ENCODE measurements around the gene MROH2B. TPM values are rescaled to one million over a fixed set of nuclear protein-coding genes. Genes with fewer than 3 reads are reported as not detected.

The MROH2B gene
- total RNA-seq, 1 donor from 2014 or later, result not detected

GRCh38 chr5:41109186-41109585 lies 38.0 kb upstream of the MROH2B start:
- Histone ChIP-seq H3K4me3 (ENCODE audit: low read depth, low read length) (no peak overlapping the region), H3K27me3 (ENCODE audit: control insufficient read depth, insufficient read depth, low read length) (no peaks in the 10 kb centered on the region), H3K36me3 (ENCODE audit: control insufficient read depth, insufficient read depth, low read length) (no peaks in the 10 kb centered on the region)
- DNase-seq (ENCODE audit: low read depth) (no peak), FAIRE-seq (no peak)
- no peak for TF ChIP-seq CTCF (IDR thresholded peaks at IDR 0.05; ENCODE audit: insufficient read depth, low read length, severe bottlenecking)

GRCh38 chr5:41102341-41102740 lies 31.2 kb upstream of the MROH2B start:
- Histone ChIP-seq H3K4me3 (ENCODE audit: low read depth, low read length) (no peak overlapping the region), H3K27me3 (ENCODE audit: control insufficient read depth, insufficient read depth, low read length) (no peaks in the 10 kb centered on the region), H3K36me3 (ENCODE audit: control insufficient read depth, insufficient read depth, low read length) (no peaks in the 10 kb centered on the region)
- DNase-seq (ENCODE audit: low read depth) (no peak), FAIRE-seq (no peak)
- no peak for TF ChIP-seq CTCF (IDR thresholded peaks at IDR 0.05; ENCODE audit: insufficient read depth, low read length, severe bottlenecking)

- peak; percentile 69 for DNase-seq (ENCODE audit: low read depth)
These were observed 26.5 kb upstream of the MROH2B start for GRCh38 chr5:41097642-41098041.

GRCh38 chr5:41095324-41096101 lies 24.4 kb upstream of the MROH2B start:
- no peaks in the 10 kb centered on the region for H3K27me3 ChIP-seq (ENCODE audit: control insufficient read depth, insufficient read depth, low read length)
- DNase-seq (ENCODE audit: low read depth) (peak; percentile 18), FAIRE-seq (no peak)
- no peak for TF ChIP-seq CTCF (IDR thresholded peaks at IDR 0.05; ENCODE audit: insufficient read depth, low read length, severe bottlenecking)
- no peaks in the 10 kb centered on the region for H3K36me3 ChIP-seq (ENCODE audit: control insufficient read depth, insufficient read depth, low read length)
- no peak overlapping the region for H3K4me3 ChIP-seq (ENCODE audit: low read depth, low read length)

More at GRCh38 chr5:41097642-41098041, 26.5 kb upstream of the MROH2B start:
- Histone ChIP-seq H3K4me3 (ENCODE audit: low read depth, low read length) (no peak overlapping the region), H3K36me3 (ENCODE audit: control insufficient read depth, insufficient read depth, low read length) (no peaks in the 10 kb centered on the region), H3K27me3 (ENCODE audit: control insufficient read depth, insufficient read depth, low read length) (no peaks in the 10 kb centered on the region)
- no peak for TF ChIP-seq CTCF (IDR thresholded peaks at IDR 0.05; ENCODE audit: insufficient read depth, low read length, severe bottlenecking)
- FAIRE-seq, result no peak

- Histone ChIP-seq H3K36me3 (ENCODE audit: control insufficient read depth, insufficient read depth, low read length) (no peaks in the 10 kb centered on the region), H3K27me3 (ENCODE audit: control insufficient read depth, insufficient read depth, low read length) (no peaks in the 10 kb centered on the region), H3K4me3 (ENCODE audit: low read depth, low read length) (no peak overlapping the region)
- peak; percentile 56 for DNase-seq (ENCODE audit: low read depth)
- FAIRE-seq, result no peak
- no peak for TF ChIP-seq CTCF (IDR thresholded peaks at IDR 0.05; ENCODE audit: insufficient read depth, low read length, severe bottlenecking)
These were observed 23.7 kb upstream of the MROH2B start for GRCh38 chr5:41094871-41095270.

GRCh38 chr5:41093803-41094202 lies 22.7 kb upstream of the MROH2B start:
- no peak overlapping the region for H3K4me3 ChIP-seq (ENCODE audit: low read depth, low read length)
- DNase-seq (ENCODE audit: low read depth) (no peak), FAIRE-seq (no peak)
- TF ChIP-seq CTCF (IDR thresholded peaks at IDR 0.05; ENCODE audit: insufficient read depth, low read length, severe bottlenecking), result no peak
- H3K27me3 ChIP-seq (ENCODE audit: control insufficient read depth, insufficient read depth, low read length), result no peaks in the 10 kb centered on the region
- no peaks in the 10 kb centered on the region for H3K36me3 ChIP-seq (ENCODE audit: control insufficient read depth, insufficient read depth, low read length)
